Nephron progenitor cell (in vitro differentiated cells): ENCODE results near the gene FBXO22.
"Not testable (repeated sequence)": the region's sequence is repeated elsewhere in the genome, so short reads cannot be mapped to it uniquely, and the experiment has no call there.

Source experiments
- DNase-seq: peaks from one replicate; pipeline ENCODE4 v3.0.0; 2021
- H3K27ac Mint-ChIP-seq: 2 replicates; pipeline ENCODE4 v1.8.0; 2021; ENCODE audit warnings: mild to moderate bottlenecking, moderate library complexity, mixed read lengths
- H3K27me3 Mint-ChIP-seq: 2 replicates; pipeline ENCODE4 v1.8.0; 2021; ENCODE audit warnings: mild to moderate bottlenecking, low read depth, mixed read lengths; ENCODE audit not compliant: poor library complexity
- H3K36me3 Mint-ChIP-seq: 2 replicates; pipeline ENCODE4 v1.8.0; 2021; ENCODE audit warnings: low read depth, mixed read lengths
- H3K4me1 Mint-ChIP-seq: 2 replicates; pipeline ENCODE4 v1.8.0; 2021; ENCODE audit warnings: mixed read lengths
- H3K4me3 Mint-ChIP-seq: 2 replicates; pipeline ENCODE4 v1.8.0; 2021; ENCODE audit warnings: mild to moderate bottlenecking, moderate library complexity, mixed read lengths
- H3K9me3 Mint-ChIP-seq: 2 replicates; pipeline ENCODE4 v1.8.0; 2021; ENCODE audit warnings: mild to moderate bottlenecking, moderate library complexity, mixed read lengths
- CTCF ChIP-seq: fragments of 200-600 bp; sonication (generic); IDR thresholded peaks from 2 replicates; pipeline ENCODE4 v1.5.0; 2021; ENCODE audit warnings: antibody characterized with exemption

FBXO22 gene

GRCh38 chr15:75866916-75867315 is 36.8 kb upstream of the FBXO22 start:
- DNase-seq: no peak
- Mint-ChIP-seq H3K36me3 (peaks cover 52% of the 10 kb centered on the region), H3K4me3 (no peak overlapping the region), H3K4me1 (peaks cover 9% of the 10 kb centered on the region), H3K9me3 (no peaks in the 10 kb centered on the region), H3K27me3 (no peaks in the 10 kb centered on the region), H3K27ac (no peak overlapping the region)
- TF ChIP-seq CTCF: no peak

- TF ChIP-seq CTCF: no peak
Observed at GRCh38 chr15:75867449-75867848, 36.2 kb upstream of the FBXO22 start.

DNA sequence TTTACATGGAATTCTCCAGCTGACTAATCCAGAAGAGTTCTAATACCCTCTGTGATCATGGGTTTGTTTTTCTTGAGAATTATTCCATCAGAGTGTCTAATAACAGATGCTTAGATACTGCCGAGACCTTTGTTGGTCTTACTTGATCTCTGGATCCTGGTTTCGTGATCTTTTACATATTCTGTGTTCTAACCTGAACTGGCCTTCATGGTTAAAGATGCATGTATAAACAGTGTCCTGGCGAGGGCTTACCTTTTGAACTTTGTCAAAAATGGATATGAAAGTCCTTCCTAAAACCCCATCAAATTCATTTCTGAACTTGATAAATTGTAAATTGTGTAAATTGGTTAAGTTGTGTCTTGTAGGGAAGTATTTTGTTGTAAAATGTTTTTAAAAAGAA is 35.7 kb upstream of the FBXO22 start:
- Mint-ChIP-seq H3K27ac (no peak overlapping the region), H3K4me3 (no peak overlapping the region), H3K27me3 (no peaks in the 10 kb centered on the region), H3K4me1 (peaks cover 7% of the 10 kb centered on the region), H3K9me3 (no peaks in the 10 kb centered on the region), H3K36me3 (peaks cover 45% of the 10 kb centered on the region)
- no peak for TF ChIP-seq CTCF
- DNase-seq: no peak

More at GRCh38 chr15:75867449-75867848, 36.2 kb upstream of the FBXO22 start:
- DNase-seq: no peak
- Mint-ChIP-seq H3K27ac (no peak overlapping the region), H3K4me3 (no peak overlapping the region), H3K36me3 (peaks cover 48% of the 10 kb centered on the region), H3K4me1 (peaks cover 9% of the 10 kb centered on the region), H3K27me3 (no peaks in the 10 kb centered on the region), H3K9me3 (no peaks in the 10 kb centered on the region)

DNA sequence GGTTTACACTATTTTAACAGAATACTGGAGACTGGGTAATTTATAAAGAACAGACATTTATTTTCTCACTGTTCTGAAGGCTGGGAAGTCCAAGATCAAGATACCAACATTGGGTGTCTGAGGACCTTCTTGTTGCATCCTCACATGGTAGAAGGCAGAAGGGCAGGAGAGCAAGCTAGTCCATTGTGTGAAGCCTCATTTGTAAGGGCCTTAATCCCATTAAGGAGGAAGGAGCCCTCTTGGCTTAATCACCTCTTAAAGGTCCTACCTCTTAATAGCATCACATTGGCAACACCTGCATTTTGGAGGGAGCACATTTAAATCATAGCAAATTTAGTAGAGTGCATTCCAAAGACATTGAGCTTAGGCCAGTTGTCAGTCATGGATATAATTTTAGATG is 34.2 kb upstream of the FBXO22 start:
- TF ChIP-seq CTCF: no peak
- Mint-ChIP-seq H3K27me3 (no peaks in the 10 kb centered on the region), H3K36me3 (peaks cover 56% of the 10 kb centered on the region), H3K4me1 (no peaks in the 10 kb centered on the region), H3K27ac (no peak overlapping the region), H3K4me3 (no peak overlapping the region), H3K9me3 (no peaks in the 10 kb centered on the region)
- no peak for DNase-seq

DNA sequence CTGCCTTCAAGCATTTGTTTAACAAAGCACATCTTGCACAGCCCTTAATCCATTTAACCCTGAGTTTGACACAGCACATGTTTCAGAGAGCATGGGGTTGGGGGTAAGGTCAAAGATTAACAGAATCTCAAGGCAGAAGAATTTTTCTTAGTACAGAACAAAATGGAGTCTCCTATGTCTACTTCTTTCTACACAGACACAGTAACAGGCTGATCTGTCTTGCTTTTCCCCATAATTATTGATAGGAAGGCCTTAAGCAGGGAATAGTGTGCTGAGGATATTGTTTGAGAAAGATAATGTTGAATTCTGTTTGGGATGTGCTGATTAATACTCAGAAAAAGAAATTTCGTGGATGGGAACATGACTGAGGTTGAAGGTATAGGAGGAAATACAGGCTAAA is 32.1 kb upstream of the FBXO22 start:
- H3K27ac Mint-ChIP-seq: peak overlapping the region; percentile 60
- not testable (repeated sequence) for H3K4me3 Mint-ChIP-seq, H3K9me3 Mint-ChIP-seq

DNA sequence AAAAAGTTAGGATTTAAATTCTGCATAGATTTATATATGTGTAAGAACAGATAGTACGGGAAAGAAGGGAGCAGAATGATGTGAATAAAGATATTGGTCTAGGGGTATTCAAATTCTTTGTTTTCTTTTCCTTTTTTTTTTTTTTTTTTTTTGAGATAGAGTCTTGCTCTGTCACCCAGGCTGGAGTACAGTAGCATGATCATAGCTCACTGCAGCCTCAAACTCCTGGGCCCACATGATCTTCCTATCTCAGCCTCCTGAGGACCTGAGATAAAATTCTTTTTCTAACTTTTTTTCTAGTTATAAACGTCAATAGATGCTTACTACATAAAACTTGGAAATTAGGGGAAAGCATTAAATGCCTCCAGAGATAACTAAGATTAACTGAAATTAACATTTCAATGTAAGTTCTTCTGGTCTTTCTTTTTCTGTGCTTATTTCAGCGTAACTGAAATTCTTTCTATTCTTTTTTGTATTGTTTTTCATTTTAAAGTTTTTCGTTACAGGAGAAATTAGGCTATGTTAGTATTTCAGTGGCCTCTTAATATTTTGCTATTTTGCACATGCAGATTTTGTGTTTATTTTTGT is 31.2 kb upstream of the FBXO22 start:
- Mint-ChIP-seq H3K36me3 (peaks cover 64% of the 10 kb centered on the region), H3K4me1 (no peaks in the 10 kb centered on the region), H3K27me3 (no peaks in the 10 kb centered on the region), H3K4me3 (no peak overlapping the region), H3K27ac (no peak overlapping the region), H3K9me3 (no peaks in the 10 kb centered on the region)
- TF ChIP-seq CTCF: no peak
- DNase-seq: no peak

More for the DNA sequence above, 32.1 kb upstream of the FBXO22 start:
- H3K27me3 Mint-ChIP-seq, DNase-seq, H3K4me1 Mint-ChIP-seq: not testable (repeated sequence)
- H3K36me3 Mint-ChIP-seq: peaks cover 65% of the 10 kb centered on the region
